Stimulated activated CD4-positive, alpha-beta T cell treated with anti-CD3 and anti-CD28 coated beads, TNF-alpha, amount 100 ng/mL, for 4 hours (primary cell): ENCODE measurements around the gene PRKCH.
A peak's percentile ranks its signal among the peaks of the same experiment; 100 is the strongest.

Experiments
- DNase-seq, 3 experiments: peaks; one replicate each; pipeline ENCODE4 v3.0.0-alpha.2; 2020; ENCODE audit warnings: low read depth in 3 of 3

The PRKCH gene

DNA sequence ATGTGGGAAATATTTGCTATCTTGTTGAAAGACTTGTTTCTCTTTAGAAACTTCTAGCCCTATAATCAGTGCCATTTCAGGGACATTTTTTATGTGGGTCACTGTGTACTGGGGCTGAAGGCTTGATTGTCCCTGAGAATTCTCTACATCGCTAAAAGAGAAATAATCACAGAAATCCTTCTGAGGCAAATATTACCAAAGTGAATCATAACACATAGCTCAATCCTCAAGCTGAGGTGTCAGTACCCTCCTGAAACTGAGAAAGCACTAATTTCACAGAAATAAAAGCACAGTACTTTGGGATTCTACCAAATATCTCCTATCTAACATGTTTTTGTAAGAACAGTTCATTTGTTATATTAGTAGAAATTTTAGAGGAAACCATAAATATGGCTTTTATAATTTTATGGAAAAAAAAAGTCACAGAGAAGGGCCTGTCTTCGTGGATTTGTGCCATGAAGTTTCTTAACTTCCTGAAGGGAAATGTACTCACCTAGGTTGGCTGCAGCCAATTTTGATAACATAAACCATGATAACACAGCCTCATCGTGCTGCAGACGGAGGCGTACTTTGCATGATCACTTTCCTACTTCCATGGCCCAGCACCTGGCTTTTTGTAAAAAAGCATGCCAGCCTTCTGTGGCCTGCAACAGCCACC is 210.2 kb downstream of the PRKCH start:
- no peak for DNase-seq

DNA sequence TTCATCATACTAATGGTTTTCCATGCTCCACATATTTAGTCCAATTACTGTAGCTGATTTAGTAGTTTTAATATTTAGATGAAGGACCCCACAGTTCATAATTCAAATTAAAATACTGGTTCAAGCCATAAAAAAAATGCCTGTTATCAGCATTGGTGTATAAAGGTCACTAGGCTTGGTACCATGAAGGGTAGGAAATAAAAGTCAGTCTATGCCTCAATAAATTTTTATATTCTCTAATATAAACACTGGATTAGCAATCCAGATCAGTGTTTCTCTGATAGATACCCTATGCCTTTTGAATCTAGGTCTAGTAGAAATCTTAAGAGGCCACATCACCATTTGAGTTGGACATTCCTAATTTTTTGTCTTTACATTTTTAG is 210.7 kb downstream of the PRKCH start:
- no peak for DNase-seq

DNA sequence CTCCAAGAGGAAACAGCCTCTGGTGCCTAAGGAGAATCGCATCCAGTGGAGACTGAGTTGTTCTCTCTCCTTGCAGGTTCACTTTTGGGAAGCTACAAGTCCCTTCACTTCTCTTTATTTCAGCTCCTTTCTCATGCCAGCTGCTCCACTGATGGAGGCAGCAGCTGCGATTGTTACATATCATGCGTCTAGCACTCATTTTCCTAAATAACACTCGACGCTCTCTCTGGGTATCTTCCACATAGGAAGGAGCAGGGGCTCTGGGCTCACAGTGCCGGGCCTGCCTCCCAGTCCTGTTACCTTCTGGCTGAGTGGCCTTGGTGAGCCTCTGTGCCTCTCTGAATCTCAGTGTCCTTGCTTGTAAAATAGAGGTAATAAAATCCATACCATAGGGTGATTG is 211.4 kb downstream of the PRKCH start:
- no peak for DNase-seq

DNA sequence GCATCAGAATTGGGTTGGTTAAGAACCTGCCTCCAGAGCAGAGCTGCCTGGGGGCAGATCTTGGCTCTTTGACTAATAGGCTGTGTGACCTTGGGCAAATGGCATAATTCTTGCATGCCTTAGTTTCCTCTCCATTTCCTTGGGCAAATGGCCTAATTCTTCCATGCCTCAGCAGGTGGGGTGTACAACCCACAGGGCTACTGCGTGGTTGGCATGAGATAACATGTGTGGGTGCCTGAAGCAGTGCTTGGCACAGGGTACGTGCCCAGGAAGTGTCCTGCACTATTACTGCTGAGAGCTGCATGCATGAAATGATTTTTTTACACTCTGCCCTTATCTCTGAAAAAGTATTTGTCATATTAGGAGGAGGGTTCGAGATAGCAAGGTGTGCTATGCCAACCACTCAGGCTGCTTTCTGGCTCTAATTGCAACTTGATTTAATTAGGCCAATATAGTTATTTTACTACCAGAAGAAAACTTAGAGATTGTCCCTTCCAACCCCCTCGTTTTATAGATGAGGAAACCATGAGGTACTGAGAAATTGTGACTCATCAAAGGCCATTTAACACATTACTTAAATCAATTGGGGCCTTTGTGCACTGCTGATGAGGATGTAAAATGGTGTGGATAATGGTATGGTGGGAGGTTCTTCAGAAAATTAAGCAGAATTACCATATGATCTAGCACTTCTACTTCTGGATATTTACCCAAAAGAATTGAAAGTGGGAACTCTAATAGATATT is 212.3 kb downstream of the PRKCH start:
- no peak for DNase-seq

DNA sequence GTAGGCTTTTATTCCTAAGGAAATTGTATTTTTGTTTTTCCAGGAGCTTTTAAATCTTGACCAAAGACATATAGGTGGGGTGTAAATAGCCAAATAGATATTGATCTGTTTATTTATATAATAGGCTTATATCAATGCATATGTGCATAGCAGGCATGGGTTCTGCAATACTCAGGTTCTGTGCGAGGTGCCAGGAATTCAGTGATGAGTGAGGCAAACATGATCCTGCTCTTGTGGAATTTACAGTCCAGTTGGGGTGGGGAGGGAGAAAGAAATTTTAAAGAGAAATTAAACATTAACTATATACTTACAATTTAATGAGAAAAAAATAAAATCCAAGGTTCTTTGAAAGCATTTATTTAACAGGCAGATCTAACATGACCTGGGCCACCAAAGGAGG is 213.7 kb downstream of the PRKCH start:
- DNase-seq: no peak

DNA sequence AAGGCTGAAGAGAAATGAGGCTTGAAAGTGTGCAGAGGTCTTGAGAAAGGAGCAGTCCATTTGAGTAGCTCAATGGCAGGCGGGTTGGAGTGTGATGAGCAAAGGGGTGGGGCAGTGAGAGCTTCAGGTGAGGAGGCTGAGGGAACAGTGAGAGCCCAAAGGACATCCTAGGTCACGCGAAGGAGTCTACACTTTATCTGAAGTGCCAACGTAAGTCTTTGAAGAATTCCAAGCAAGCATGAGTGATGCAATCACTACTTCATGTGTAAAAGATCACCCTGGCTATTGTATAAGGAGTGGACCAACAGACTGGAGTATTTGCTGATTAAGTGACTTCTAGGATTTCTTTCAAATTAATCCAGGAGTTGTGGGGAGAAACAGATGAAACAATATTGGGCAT is 214.1 kb downstream of the PRKCH start:
- DNase-seq: no peak

DNA sequence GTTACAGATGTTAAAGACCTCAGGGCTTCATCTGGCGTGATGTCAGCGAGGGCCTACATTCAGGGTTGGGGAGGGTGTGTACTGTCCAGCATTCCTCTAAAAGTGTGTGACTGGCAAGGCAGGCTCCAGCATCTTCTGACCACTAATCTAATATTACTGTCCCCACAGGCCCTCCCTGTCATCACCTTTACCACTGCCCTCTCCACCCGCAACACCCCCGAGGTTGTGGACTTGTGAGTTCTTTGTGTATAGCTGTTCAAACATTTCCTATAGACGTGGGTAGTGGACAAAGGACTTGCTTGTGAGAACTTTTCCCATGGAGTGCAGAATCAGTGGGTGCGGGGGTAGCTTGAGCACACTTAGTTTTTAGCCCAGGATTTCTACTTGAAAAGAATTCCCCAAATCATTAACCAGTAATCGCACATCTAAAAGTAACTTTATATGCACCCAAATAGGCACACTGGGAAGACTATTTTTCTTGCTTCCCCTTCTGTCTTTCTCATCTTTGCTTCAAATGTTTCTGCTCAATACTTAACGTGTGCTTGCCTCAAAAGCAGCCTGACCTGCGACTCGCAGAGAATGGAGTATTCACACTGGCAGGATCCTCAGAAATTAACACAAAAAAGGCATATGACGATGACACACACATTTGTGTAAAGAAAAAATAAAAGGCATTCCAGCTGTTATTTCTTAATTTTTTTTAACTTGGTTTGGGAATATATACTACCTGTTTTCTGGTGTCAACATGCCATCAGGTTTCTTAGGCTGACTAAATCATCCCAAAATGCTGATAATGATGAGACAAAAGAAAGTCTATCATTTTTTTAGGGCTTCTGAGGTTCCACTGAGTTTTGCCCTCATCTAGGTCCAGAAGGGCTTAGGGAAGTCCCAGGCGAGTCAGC is 215.5 kb downstream of the PRKCH start:
- no peak for DNase-seq

DNA sequence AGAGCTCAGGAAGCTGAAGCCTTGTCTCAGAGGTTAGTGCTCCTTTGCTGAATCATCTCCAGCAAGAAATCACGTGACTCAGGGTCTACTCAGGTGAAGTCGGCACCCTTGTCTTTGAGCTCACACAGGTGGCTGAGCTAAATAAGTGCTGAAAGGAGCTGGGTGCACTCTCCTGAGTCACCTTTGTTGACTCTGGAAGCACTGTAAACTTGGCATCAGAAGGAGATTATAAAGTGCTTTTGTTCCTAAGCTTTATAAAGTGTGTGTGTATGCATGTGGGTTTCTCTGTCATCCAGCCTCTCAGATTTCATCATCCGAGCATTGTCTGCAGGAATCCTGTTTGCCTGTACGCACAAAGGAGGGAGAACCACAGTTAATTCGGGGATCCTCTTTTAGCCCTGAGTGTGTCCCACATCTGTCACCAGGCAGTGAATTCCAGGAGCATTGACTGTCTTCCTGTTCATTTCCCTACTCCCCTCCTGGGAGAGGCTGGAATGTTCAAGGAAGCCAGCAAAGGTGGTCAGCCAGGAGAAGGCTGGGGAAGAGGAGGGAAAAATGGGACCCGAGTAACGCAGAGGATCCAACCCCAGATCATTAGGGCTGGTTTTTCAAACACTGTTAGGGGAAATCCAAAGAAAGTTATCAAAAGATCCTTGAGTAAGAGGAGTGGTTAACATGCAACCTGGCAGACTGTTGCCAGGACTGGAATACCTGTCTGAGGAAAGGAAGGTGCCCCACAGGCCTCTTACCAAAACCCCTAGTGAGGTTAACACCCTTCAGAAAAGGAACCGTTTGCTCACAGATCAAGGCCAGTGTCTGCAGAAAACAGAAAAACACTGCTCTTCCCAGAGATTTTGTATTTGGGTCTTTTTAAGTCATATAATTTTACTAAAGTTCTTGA is 216.4 kb downstream of the PRKCH start:
- DNase-seq: peak in 2 of 3 experiments; percentile 34 to 45

DNA sequence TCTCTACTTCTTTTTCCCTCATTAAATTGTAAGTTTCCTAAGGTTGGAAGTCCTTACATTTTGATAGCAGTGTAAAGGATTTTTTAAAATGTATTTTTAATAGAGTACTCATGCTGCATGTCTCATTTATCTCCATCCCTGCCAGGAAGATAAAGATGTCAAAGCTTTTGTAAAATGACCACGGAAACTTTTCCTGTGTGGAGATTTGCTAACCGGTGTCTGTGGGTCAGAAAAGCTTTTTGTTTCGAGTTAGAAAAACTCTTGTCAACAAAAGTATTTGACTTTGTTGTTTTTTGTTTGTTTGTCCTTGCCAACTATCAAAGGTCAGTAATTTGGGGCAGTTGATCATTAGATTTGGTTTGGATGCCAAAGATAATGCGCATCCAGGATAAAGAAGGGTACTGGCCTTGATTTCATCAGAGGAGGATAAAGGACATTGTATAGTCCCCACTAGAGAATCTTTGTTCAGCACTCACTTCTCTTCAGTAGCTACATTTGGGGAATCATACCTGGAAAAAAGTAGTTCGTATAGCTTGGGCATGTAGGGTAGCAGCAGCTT is 217.2 kb downstream of the PRKCH start:
- DNase-seq: no peak

DNA sequence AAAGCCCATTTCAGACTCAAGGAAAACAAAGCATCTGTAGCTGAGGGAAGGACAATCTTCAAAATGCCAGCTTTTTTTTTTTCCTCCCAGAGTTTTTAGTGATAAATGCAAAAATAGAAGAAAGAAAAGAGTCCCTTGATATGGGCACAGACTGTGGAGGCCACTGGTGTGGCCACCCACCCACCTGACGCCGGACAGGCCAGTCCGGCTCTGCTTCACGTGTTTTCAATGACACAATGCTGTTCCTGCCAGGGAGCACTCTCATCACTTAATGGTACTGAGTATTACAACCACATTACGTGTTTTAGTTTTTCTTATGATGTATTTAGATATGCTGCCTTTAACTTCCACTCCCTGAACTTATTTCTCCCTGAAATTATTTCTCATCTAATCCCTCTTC is 218.3 kb downstream of the PRKCH start:
- DNase-seq: no peak

DNA sequence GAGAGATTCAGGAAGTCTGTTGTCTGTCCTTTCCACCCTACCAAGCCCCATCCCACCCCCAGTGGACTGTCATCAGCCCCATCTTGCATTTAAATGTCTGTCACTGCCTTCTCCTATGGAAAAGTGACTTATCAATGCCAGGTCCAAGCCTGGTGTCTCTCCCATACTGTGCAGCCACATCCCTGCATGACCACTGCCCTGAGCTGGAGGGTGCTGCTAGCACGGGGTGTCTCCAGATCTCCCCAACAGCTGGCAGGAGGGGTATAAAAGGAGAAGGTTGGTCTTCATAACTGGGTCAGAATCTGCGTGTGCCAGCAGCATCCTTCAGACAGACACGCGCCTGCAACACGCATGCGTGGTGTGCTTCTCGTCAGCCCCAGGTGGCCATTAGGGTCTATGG is 219.6 kb downstream of the PRKCH start:
- DNase-seq: no peak

DNA sequence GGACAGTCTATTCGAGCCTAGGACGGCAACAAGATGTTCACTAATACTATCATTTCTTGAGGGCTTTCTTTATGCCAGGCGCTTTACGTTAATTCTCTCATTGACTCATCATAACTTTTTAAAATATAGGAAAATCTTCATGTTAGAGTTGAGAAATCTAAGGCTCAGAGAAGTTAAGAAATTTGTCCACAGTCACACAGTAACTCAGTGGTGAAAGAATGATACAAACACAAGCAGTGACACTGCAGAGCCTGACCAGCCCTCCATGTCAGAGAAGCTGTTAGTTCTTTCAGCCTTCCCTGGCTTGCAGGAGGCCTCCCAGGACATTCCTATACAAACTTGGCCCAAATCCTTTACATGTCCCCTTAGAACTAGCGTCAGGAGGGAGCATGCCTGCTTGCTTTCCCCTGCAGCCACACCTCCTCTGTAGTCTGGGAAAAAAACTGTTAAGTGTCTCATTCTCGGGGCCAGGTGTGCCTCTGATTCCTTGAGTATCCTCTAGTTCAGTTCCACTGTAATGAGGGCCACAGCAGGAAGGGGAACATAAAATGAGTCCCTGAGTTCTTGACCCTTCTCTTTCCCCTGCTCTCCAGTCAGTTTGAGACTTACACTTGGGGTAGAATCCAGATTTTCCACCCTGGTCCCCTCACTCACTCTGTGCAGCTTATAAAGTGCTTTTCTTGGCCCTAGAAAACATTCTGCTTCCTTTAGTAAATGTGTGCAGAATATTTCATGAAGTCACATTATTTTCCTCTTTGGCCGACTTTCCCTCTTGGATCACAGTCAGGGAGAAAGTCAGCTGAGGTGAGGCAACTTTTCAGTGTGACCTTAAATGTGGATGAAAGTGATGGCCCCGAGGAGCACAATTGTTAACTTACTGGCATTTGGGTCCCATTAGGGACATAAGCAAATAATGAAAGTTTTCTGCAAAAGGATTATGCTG is 221.7 kb downstream of the PRKCH start:
- DNase-seq: no peak

DNA sequence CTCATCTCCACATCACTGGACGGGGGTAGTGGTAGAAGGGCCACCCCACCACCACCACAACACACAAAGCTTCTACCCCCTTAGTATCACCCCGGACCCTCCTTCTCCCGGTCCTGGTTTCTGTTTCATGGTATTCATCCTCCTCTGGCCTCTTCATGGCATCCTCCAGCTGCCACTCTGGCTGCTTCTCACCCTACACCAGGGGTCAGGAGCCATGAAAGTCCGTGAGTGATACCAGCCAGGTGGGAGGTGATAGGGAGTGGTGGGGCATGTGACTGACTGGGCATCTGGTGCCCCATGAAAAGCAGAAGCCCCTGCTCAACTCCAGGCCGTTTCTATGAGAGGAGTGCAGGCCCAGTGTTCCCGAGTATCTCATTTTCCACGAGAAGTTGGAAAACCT is 222.6 kb downstream of the PRKCH start:
- DNase-seq: no peak

DNA sequence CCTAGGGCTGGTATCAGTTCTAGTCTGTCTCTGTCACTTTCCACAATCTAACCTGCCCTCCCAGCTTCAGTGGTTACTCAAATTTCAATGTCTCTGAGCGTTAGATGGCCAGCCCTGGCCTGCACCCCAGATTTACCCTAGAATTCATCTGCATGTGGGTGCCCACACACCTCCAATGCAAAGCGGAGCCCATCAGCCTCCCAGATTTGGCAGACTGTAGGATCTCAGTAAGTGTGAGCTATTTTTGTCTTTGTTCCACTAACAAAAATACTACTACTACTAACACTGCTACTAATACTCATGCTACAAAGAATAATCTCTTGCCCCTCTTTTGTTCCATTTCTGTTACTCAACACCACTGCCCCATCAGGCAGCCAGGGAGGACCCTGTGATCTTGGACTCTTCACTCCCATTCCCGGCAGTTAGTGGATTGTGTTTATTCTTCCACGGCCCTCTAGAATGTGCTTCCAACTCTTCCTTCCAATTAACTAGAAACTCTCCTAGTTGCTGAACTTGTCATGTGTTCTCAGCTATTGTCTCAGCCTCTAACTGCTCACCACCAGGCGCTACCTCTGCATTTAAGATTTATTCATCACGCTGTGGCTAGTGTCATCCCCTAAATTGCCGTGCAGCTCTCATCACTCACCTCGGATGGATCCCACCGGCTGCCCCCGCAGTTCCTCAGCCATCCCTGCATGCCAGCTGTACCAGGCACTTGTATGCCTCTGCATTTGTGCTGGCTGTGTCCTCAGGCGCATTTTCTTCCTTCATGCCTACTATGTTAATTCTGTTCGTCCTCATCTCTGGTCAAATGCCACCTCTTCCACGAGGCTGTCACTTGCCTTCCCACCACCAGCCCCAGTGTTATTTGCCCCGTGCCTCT is 223.3 kb downstream of the PRKCH start:
- no peak for DNase-seq

DNA sequence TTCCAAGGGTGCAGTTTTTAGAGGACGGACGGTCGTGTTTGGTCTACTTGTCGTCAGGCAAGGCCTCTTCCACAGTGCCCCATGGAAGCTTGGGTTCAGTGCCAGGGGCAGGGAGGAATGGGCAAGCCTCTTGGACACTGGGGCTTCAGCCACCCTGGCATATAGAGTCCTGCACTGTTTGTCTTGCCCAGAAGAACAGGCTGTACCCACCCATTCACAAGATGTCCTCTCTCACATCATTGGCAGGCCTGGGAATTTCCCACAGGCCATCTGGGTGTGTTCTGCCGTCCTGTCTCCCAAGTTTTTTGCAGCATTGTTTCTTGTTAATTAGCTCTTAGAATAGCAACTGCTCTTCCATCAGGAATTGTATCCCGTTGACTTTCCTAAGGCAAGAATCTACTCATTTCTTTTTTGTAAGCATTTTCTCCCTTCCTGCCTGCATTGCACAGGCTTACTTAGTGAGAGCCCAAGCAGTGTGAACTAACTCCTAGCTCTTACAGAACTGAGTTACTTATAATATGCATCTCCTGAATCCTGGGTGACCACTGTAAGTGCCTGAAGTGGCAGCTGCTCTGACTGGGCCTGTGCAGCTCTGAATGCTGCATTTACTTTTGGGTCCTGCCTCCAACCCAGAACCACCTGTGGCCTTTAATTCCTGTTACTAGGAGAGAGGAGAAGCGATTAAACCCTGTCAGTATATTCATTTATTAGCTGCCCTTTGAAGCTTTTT is 224.5 kb downstream of the PRKCH start:
- no peak for DNase-seq

DNA sequence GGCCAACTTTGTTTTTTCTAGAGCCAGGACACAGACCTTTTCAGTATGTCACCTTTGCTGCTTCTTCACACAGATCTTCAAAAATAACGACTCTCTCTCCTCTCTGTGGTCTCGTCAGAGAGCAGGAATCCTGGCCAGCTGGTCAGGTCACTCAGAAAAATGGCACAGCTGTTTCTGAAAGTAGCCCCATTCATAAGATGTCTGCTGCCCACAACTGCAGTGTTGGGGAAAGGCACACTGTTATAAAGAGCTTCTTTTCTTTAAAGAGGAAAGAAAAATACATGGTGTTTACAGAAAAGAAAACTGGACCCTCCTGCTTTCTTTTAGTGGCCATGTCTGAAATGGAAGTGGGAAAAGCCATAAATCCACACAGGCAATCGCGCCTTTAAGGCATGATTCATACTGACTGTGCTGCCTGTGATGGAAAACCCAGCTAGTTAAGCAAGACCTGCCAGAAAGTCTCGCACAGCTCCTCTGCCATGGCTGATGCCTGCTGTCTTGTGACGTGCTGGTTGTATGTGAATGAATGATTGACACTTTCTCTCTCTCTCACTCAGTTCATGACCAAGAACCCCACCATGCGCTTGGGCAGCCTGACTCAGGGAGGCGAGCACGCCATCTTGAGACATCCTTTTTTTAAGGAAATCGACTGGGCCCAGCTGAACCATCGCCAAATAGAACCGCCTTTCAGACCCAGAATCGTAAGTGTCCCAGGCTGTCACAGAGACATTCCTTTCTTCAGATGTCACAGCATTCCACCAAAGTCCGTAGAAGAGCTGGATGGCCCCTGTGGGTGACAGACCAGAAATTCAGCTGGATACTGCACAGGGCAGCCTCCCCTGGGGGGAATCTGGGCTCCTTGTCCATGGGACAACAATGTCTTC is 226.0 kb downstream of the PRKCH start:
- no peak for DNase-seq

DNA sequence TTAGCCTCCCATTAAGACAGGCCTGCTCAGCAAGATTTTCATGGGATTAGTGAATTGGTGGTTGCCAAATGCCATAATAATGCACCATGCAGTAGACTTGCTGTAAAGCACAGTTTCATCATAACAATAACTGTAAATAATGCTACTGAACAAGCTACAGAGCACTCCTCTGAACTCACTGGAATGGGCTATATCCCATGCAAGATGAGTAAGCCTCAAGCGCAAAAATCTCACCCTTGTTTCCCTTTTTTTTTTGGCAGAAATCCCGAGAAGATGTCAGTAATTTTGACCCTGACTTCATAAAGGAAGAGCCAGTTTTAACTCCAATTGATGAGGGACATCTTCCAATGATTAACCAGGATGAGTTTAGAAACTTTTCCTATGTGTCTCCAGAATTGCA is 228.0 kb downstream of the PRKCH start:
- DNase-seq: no peak
